Activated T-helper 2 cell treated with anti-CD3 and anti-CD28 coated beads, Interferon-gamma antibody, Interleukin-2, Interleukin-4, amounts not matched to agents 10 μg/mL and 5 μg/mL and 100 μg/mL, durations not matched to agents 14 hours and 24 hours and 36 hours (primary cell): ENCODE measurements around the gene ACP6. TPM values are rescaled to one million over a fixed set of nuclear protein-coding genes. Genes with fewer than 3 reads are reported as not detected.

ENCODE experiments used
- DNase-seq: peaks from one replicate; pipeline ENCODE4 v3.0.0; 2021; ENCODE audit warnings: low spot score
- H3K27ac Mint-ChIP-seq: one replicate; pipeline ENCODE4 v1.8.0; 2021; ENCODE audit warnings: mixed read lengths
- H3K27me3 Mint-ChIP-seq: one replicate; pipeline ENCODE4 v1.8.0; 2021; ENCODE audit warnings: low read depth, mixed read lengths
- H3K36me3 Mint-ChIP-seq: one replicate; pipeline ENCODE4 v1.8.0; 2021; ENCODE audit warnings: low read depth, mixed read lengths
- H3K4me1 Mint-ChIP-seq: one replicate; pipeline ENCODE4 v1.8.0; 2021; ENCODE audit warnings: low read depth, mixed read lengths
- H3K4me3 Mint-ChIP-seq: one replicate; pipeline ENCODE4 v1.8.0; 2021; ENCODE audit warnings: low read depth, mild to moderate bottlenecking, moderate library complexity, mixed read lengths
- H3K9me3 Mint-ChIP-seq: one replicate; pipeline ENCODE4 v1.8.0; 2021; ENCODE audit warnings: mixed read lengths
- intact Hi-C: fragments of 100-400 bp; cut with micrococcal nuclease; formaldehyde crosslinking; loops from one replicate; pipeline ENCODE4 v1.15.1; 2023
- total RNA-seq: library from RNA; stranded (reverse); gene quantifications from 2 replicates; pipeline ENCODE4 v1.2.3, GENCODE V29; 2022

ACP6 gene
- total RNA-seq, 1 donor from 2014 or later = 13.4 TPM

- H3K27ac Mint-ChIP-seq = no peak overlapping the region
- H3K9me3 Mint-ChIP-seq = no peaks in the 10 kb centered on the region
- H3K4me1 Mint-ChIP-seq = peaks cover 52% of the 10 kb centered on the region
- H3K36me3 Mint-ChIP-seq = peaks cover 18% of the 10 kb centered on the region
- intact Hi-C loops = loop anchor here (1.0 to 5.0 kb wide), 4 partner anchors 59 to 251 kb away; no protein-coding TSS in a partner anchor
- H3K4me3 Mint-ChIP-seq = no peak overlapping the region
- peak; percentile 31 for DNase-seq
- no peaks in the 10 kb centered on the region for H3K27me3 Mint-ChIP-seq
Measured at GRCh38 chr1:147641695-147642592, 28.4 kb downstream of the ACP6 start.

DNA sequence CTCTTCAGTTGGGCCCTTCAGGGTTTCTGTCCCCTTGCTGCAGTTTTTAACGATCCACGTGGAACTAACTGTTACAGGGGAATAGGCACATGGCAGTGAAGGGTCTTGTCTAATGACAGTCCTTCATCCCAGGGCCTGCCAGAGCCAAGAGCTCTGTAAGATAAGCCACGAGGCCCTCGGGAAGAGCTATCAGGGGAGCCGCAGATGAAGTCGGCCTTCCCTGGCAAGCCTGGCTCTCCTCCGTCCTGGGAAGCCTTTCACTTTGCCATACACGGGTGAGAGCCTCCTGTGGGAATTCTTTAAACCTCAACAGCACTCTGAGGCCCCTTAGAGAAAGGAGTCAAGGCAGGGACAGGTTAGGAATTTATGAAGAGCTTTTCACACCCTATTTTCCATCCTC lies 29.0 kb downstream of the ACP6 start:
- H3K4me1 Mint-ChIP-seq = peaks cover 45% of the 10 kb centered on the region
- no peaks in the 10 kb centered on the region for H3K9me3 Mint-ChIP-seq
- no peaks in the 10 kb centered on the region for H3K27me3 Mint-ChIP-seq
- H3K27ac Mint-ChIP-seq = no peak overlapping the region
- peaks cover 18% of the 10 kb centered on the region for H3K36me3 Mint-ChIP-seq
- H3K4me3 Mint-ChIP-seq = no peak overlapping the region
- intact Hi-C loops = loop anchor here (2.0 to 5.0 kb wide), 3 partner anchors 60 to 252 kb away; no protein-coding TSS in a partner anchor
- no peak for DNase-seq

- Mint-ChIP-seq H3K27ac (peak overlapping the region; percentile 15), H3K4me3 (no peak overlapping the region), H3K9me3 (no peaks in the 10 kb centered on the region), H3K36me3 (peaks cover 18% of the 10 kb centered on the region), H3K27me3 (no peaks in the 10 kb centered on the region), H3K4me1 (peaks cover 45% of the 10 kb centered on the region)
- DNase-seq = peak; percentile 68
- intact Hi-C loops = loop anchor here (2.0 to 5.0 kb wide), 3 partner anchors 60 to 252 kb away; no protein-coding TSS in a partner anchor
Measured at GRCh38 chr1:147640553-147641165, 29.7 kb downstream of the ACP6 start.

DNA sequence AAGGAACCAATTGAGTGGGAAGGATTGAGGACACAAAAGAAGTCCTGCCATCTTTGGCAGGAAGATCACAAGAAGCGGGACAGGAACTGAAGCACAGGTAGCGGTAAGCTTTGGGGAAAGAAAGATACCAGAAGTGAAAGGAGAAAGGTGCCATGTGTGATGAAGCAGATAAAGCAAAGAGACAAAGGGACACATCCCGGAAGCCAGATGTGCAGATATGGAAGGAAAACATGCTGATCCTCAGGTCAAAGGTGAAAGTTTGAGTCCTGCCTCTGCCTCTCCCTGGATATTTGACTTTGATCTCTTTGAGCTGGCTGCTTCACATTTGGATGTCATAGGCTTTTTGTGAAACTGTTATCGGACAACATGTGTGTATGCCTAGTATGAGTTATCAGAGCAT lies 34.0 kb downstream of the ACP6 start:
- intact Hi-C loops = no loop called here
- H3K9me3 Mint-ChIP-seq = no peaks in the 10 kb centered on the region
- H3K4me1 Mint-ChIP-seq = peaks cover 19% of the 10 kb centered on the region
- no peak overlapping the region for H3K4me3 Mint-ChIP-seq
- no peaks in the 10 kb centered on the region for H3K36me3 Mint-ChIP-seq
- no peak overlapping the region for H3K27ac Mint-ChIP-seq
- H3K27me3 Mint-ChIP-seq = no peaks in the 10 kb centered on the region
- DNase-seq = no peak

DNA sequence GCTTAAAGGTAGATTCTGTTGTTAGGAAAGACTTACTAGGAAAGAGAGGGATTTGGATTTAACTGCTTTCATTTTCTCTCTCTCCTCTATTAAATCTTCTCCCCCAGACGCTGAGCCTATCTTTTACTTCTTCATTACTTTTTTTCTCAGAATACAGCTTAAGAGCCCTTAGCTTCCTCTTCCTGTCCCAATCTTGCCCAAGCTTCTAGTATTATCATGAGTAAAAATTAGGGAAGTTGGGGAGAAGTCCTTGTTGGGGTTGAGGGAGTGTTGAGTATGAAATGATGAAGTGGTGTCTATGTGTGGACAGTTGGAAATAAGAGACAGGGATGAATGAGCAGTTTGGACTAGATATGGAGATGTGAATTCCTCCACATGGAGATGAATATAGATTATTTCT lies 35.0 kb downstream of the ACP6 start:
- no peak for DNase-seq
- intact Hi-C loops = no loop called here
- Mint-ChIP-seq H3K27ac (no peak overlapping the region), H3K4me3 (no peak overlapping the region), H3K9me3 (no peaks in the 10 kb centered on the region), H3K36me3 (no peaks in the 10 kb centered on the region), H3K4me1 (peaks cover 19% of the 10 kb centered on the region), H3K27me3 (no peaks in the 10 kb centered on the region)

DNA sequence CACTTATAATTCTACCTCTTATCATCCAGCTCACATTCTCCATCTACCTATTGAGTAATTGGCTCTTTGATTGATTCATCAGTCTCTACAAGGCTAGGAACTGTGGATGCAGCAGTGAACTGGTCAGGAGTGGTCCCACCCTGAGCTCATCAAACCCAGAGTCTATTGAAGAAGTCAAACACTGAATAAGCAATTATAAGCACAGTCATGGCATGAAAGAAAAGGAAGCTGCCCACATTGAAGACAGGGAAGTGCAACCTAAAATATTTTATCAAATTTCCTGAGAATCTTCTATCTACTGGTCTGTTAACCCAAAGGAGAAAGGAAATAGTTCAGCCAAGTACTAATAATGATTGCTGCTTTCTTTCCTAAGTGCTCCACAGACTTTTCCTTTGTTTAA lies 35.7 kb downstream of the ACP6 start:
- intact Hi-C loops = no loop called here
- no peaks in the 10 kb centered on the region for H3K9me3 Mint-ChIP-seq
- H3K4me1 Mint-ChIP-seq = peaks cover 23% of the 10 kb centered on the region
- H3K27me3 Mint-ChIP-seq = no peaks in the 10 kb centered on the region
- no peak overlapping the region for H3K27ac Mint-ChIP-seq
- H3K36me3 Mint-ChIP-seq = no peaks in the 10 kb centered on the region
- no peak for DNase-seq
- no peak overlapping the region for H3K4me3 Mint-ChIP-seq

DNA sequence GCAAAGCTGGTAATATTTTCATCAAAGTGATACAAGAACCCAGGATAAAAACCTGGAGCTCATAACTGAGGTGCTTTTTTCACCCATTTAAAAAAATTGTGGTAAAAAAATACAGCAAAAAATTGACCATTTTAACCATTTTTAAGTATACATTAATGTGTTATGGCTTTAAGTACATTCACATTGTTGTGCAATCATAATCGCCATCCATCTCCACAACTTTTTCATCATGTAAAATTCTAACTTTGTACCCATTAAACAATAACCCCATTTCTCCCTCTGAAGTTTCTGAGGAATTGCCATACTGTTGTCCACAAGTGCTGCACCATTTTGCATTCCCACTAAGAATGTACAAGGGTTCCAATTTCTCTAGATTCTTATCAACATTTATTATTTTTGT lies 36.6 kb downstream of the ACP6 start:
- intact Hi-C loops = no loop called here
- no peaks in the 10 kb centered on the region for H3K36me3 Mint-ChIP-seq
- no peak overlapping the region for H3K27ac Mint-ChIP-seq
- H3K27me3 Mint-ChIP-seq = no peaks in the 10 kb centered on the region
- H3K9me3 Mint-ChIP-seq = no peaks in the 10 kb centered on the region
- H3K4me3 Mint-ChIP-seq = no peak overlapping the region
- H3K4me1 Mint-ChIP-seq = peaks cover 28% of the 10 kb centered on the region
- no peak for DNase-seq

- H3K4me1 Mint-ChIP-seq = peaks cover 40% of the 10 kb centered on the region
- intact Hi-C loops = no loop called here
- H3K27ac Mint-ChIP-seq = no peak overlapping the region
- H3K36me3 Mint-ChIP-seq = peaks cover 5% of the 10 kb centered on the region
- H3K9me3 Mint-ChIP-seq = no peaks in the 10 kb centered on the region
- no peaks in the 10 kb centered on the region for H3K27me3 Mint-ChIP-seq
- DNase-seq = no peak
- no peak overlapping the region for H3K4me3 Mint-ChIP-seq
Measured at GRCh38 chr1:147631839-147632238, 38.5 kb downstream of the ACP6 start.

DNA sequence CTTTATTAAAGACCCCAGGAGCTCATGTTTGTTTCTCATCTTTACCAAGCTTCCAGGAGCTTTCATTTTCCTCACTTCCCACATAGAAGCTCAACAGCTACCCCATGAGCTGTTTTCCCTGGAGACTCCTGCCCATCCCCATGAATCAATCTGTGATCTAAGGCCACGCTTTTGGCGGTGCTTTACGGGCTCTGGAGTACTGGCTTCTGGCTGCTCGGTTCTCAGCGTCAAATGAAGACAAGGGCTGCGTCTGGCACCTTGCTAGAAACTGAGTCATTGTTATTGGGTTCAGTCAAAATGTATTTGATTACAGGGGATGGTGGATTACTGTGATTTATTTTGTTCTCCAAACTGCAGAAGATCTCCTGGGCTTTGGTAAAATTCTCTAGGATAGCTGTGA lies 39.9 kb downstream of the ACP6 start:
- intact Hi-C loops = no loop called here
- Mint-ChIP-seq H3K27ac (no peak overlapping the region), H3K9me3 (no peaks in the 10 kb centered on the region)

GRCh38 chr1:147630022-147630421 lies 40.3 kb downstream of the ACP6 start:
- intact Hi-C loops = no loop called here
- Mint-ChIP-seq H3K4me3 (no peak overlapping the region), H3K9me3 (no peaks in the 10 kb centered on the region), H3K27ac (no peak overlapping the region), H3K4me1 (peaks cover 32% of the 10 kb centered on the region), H3K27me3 (no peaks in the 10 kb centered on the region), H3K36me3 (peaks cover 11% of the 10 kb centered on the region)
- DNase-seq = no peak

More for the DNA sequence above, 39.9 kb downstream of the ACP6 start:
- Mint-ChIP-seq H3K36me3 (peaks cover 8% of the 10 kb centered on the region), H3K27me3 (no peaks in the 10 kb centered on the region), H3K4me3 (no peak overlapping the region), H3K4me1 (peaks cover 35% of the 10 kb centered on the region)
- no peak for DNase-seq

DNA sequence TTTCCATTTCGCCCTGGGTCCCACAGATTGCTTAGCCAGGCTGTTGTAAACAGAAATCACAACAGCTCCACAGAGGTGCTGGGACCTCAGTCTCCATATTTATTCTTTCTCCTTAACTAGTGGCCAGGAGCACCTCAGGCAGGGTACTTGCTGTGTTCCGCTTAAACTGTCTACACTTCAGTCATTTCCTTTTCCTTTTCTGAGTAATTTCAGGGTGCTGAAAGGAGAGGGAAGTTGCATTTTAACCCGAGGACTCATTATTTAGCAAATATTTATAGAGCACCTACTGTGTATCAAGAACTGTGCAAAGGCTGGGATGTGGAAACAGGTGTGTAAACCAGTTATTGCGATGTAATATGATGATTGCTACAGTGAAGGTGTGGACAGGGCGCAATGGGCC lies 41.9 kb downstream of the ACP6 start:
- peaks cover 30% of the 10 kb centered on the region for H3K4me1 Mint-ChIP-seq
- intact Hi-C loops = loop anchor here (5.0 kb wide), 1 partner anchor 111 kb away; no protein-coding TSS in a partner anchor
- no peaks in the 10 kb centered on the region for H3K9me3 Mint-ChIP-seq
- H3K36me3 Mint-ChIP-seq = peaks cover 13% of the 10 kb centered on the region
- peak overlapping the region; percentile 20 for H3K4me3 Mint-ChIP-seq
- peak overlapping the region; percentile 19 for H3K27ac Mint-ChIP-seq
- DNase-seq = no peak
- H3K27me3 Mint-ChIP-seq = no peaks in the 10 kb centered on the region

DNA sequence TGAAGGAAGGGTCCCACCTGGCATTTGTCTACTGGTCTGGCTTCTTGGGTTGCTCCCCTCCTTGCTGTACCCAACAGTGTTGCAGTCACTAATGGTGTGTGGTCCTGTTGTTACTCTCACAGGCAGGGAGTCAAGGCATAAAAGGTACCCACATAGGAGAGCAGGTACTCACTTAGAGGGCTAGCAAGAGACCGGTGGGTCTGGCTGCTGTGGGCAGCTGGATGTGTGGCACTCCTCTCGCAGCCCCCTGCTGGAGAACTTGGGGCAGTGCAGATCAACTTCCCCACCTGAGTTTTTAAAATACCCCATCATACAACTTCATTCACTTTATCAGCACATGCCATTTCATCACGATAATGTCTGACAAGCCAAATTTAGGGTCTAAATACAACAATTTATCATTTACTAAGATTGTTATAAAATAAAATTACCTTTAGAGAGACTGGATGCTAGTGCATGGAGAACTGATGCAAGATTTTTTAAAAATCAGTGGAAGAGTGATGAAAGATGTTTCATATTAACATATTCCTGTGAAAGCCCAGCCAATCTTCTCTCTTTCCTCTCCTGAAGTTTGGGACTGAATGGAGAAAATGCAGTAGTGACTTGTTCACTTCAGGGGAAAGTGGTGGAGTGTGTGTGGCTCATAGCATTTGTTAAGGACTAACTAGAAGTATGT lies 42.8 kb downstream of the ACP6 start:
- peak; percentile 37 for DNase-seq
- Mint-ChIP-seq H3K27me3 (no peaks in the 10 kb centered on the region), H3K4me1 (peaks cover 30% of the 10 kb centered on the region), H3K36me3 (peaks cover 20% of the 10 kb centered on the region), H3K27ac (no peak overlapping the region), H3K4me3 (no peak overlapping the region), H3K9me3 (no peaks in the 10 kb centered on the region)
- intact Hi-C loops = loop anchor here (1.0 to 5.0 kb wide), 3 partner anchors 29 to 132 kb away; no protein-coding TSS in a partner anchor
